ENCODE data around the gene CHST12.

The CHST12 gene

GRCh38 chr7:2432910-2433712 lies 29.7 kb downstream of the CHST12 start:
- peaks cover 5% of the 10 kb centered on the region for H3K36me3 Mint-ChIP-seq (ENCODE audit: low read depth)
- no peak overlapping the region for H3K27ac Mint-ChIP-seq

GRCh38 chr7:2433713-2434550 lies 30.5 kb downstream of the CHST12 start:
- H3K4me3 Mint-ChIP-seq, result no peak overlapping the region
- peaks cover 8% of the 10 kb centered on the region for H3K36me3 Mint-ChIP-seq (ENCODE audit: low read depth)
- H3K4me1 Mint-ChIP-seq (ENCODE audit: low read depth), result peaks cover 8% of the 10 kb centered on the region
- no peaks in the 10 kb centered on the region for H3K27me3 Mint-ChIP-seq
- H3K27ac Mint-ChIP-seq, result no peak overlapping the region
- peaks cover 5% of the 10 kb centered on the region for H3K9me3 Mint-ChIP-seq

More at GRCh38 chr7:2432910-2433712, 29.7 kb downstream of the CHST12 start:
- H3K4me3 Mint-ChIP-seq, result no peak overlapping the region
- peaks cover 5% of the 10 kb centered on the region for H3K9me3 Mint-ChIP-seq
- no peaks in the 10 kb centered on the region for H3K27me3 Mint-ChIP-seq
- H3K4me1 Mint-ChIP-seq (ENCODE audit: low read depth), result peaks cover 8% of the 10 kb centered on the region

GRCh38 chr7:2435146-2435545 lies 31.7 kb downstream of the CHST12 start:
- Mint-ChIP-seq H3K27me3 (no peaks in the 10 kb centered on the region), H3K36me3 (ENCODE audit: low read depth) (peaks cover 8% of the 10 kb centered on the region), H3K4me3 (no peak overlapping the region), H3K27ac (no peak overlapping the region), H3K9me3 (peaks cover 5% of the 10 kb centered on the region), H3K4me1 (ENCODE audit: low read depth) (peaks cover 8% of the 10 kb centered on the region)

DNA sequence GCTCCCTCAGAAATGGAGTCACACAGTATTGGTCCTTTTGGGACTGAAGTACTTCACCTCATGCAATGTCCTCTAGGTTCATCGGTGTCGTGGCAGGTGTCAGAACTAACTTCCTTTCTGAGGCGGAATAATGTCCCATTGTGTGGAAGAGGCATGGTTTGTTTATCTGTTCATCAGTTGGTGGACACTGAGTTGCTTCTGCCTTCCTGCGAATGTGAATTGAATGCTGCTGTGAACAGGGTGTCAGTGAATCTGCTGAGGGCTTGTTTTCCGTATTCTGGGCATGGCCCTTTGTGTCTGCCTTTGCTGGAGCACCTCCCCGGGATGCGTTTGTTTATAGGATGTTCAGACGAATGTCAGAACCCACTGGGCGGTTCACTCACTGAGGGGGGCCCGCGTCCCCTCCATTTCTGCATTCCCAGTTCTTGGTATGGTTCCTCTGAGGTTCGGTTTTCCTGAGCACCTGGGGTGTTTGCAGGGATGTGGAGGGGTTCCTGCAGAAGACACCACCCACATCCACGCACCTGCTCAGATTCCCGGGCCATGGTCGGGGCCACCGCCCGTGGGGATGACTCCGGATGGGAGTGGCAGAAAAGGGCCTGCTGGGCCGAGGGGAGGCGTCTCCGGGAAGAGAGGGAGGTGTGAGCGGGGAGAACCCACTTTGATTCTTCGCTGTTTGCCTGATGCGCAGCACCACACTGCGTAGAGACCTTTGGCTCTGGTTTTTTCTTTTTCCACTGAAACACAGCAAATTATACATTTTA lies 33.1 kb downstream of the CHST12 start:
- no peak overlapping the region for H3K27ac Mint-ChIP-seq
- H3K36me3 Mint-ChIP-seq (ENCODE audit: low read depth), result peaks cover 3% of the 10 kb centered on the region
- no peak overlapping the region for H3K4me3 Mint-ChIP-seq
- no peaks in the 10 kb centered on the region for H3K9me3 Mint-ChIP-seq
- H3K4me1 Mint-ChIP-seq (ENCODE audit: low read depth), result peaks cover 3% of the 10 kb centered on the region
- no peaks in the 10 kb centered on the region for H3K27me3 Mint-ChIP-seq

DNA sequence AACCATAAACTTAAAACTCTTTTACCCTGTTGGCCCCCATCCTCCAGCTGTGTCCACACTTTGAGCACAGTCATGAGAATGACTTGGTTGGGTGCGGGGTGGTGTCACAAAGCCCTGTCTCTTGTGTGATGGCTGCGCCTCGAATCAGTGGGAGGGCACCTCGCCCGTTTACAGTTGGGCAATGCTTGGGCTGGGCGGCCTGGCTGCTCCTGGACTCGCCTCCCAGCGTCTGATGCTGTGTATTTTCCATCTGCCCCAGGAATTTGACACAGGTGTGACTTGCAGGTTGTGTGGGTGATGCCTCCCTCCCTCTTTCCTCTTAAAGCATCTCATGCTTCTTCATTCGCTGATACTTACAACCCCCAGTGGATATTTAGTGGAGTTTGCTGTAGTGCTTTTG lies 33.7 kb downstream of the CHST12 start:
- H3K4me1 Mint-ChIP-seq (ENCODE audit: low read depth), result no peaks in the 10 kb centered on the region
- H3K36me3 Mint-ChIP-seq (ENCODE audit: low read depth), result peaks cover 3% of the 10 kb centered on the region
- H3K27ac Mint-ChIP-seq, result no peak overlapping the region
- H3K9me3 Mint-ChIP-seq, result no peaks in the 10 kb centered on the region
- H3K27me3 Mint-ChIP-seq, result no peaks in the 10 kb centered on the region
- no peak overlapping the region for H3K4me3 Mint-ChIP-seq

DNA sequence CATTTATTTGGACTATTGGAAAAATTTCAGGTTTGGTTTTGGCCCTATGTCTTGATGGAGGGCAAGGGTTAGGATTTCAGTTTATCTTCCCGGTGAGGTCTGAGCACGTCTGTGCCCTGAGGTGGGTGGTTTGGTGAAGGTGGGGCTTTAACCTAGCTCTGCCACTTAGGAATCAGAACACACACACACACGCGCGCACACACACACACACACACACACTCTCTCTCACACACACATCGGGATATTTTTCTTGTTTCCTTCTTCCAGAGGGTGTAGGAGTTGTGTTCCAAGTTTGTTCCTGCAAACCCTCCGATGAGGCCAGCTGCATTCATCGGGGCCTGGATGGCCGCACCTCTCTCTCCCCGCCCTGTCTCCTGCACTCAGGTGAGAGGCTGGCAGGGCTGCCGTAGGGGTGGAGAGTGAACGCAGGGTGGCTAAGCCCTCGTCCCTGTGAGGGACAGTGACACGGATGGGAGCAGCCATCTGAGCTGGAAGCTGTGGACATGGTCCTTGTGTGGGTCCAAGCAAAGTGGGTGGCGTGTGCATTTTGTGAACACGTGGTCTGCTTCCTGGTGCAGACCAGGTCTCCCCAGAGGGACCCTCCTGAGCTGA lies 34.2 kb downstream of the CHST12 start:
- Mint-ChIP-seq H3K27ac (no peak overlapping the region), H3K9me3 (no peaks in the 10 kb centered on the region), H3K4me3 (no peak overlapping the region), H3K36me3 (ENCODE audit: low read depth) (peaks cover 3% of the 10 kb centered on the region), H3K27me3 (no peaks in the 10 kb centered on the region), H3K4me1 (ENCODE audit: low read depth) (no peaks in the 10 kb centered on the region)

DNA sequence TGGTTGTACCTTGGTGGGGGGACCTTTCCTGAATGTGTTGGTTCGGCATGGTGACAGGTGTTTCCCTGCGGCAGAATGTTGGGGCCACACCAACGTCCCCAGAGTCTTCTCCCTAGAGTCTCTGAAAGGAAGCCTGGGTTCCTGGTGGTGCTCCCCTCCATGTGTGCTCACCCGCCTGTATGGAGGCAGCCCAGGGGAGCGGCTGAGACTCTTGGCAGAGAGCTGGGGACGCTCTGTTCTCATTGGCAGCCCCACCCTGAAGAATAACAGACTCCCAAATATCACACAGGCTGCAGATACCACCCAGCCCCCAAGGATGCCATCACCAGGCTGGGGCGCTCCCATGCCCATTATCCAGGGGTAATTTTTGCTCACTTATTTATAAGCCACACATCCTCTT lies 34.8 kb downstream of the CHST12 start:
- Mint-ChIP-seq H3K36me3 (ENCODE audit: low read depth) (peaks cover 3% of the 10 kb centered on the region), H3K27me3 (no peaks in the 10 kb centered on the region), H3K4me1 (ENCODE audit: low read depth) (no peaks in the 10 kb centered on the region), H3K9me3 (no peaks in the 10 kb centered on the region), H3K27ac (no peak overlapping the region), H3K4me3 (no peak overlapping the region)

DNA sequence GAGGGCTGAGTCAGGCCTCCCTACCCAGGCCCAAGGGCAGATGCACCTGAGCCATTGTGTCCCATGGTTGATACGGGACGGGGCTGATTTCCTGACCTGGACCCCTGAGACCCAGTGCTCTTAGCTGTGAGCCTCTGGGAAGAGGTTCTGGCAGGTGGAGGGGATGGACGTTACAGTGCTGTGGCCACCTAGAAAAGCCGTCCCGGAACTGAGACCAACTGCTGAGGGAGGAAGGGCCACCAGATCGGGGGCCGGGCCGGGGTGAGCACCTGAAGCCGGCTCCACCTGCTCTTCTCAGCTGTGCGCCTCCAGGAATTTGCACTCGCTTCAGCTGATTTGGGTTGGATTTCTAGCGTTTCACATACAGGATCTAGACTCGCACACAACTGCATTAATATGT lies 35.4 kb downstream of the CHST12 start:
- H3K4me3 Mint-ChIP-seq, result no peak overlapping the region
- peaks cover 3% of the 10 kb centered on the region for H3K36me3 Mint-ChIP-seq (ENCODE audit: low read depth)
- no peaks in the 10 kb centered on the region for H3K4me1 Mint-ChIP-seq (ENCODE audit: low read depth)
- no peak overlapping the region for H3K27ac Mint-ChIP-seq
- H3K9me3 Mint-ChIP-seq, result no peaks in the 10 kb centered on the region
- H3K27me3 Mint-ChIP-seq, result no peaks in the 10 kb centered on the region

DNA sequence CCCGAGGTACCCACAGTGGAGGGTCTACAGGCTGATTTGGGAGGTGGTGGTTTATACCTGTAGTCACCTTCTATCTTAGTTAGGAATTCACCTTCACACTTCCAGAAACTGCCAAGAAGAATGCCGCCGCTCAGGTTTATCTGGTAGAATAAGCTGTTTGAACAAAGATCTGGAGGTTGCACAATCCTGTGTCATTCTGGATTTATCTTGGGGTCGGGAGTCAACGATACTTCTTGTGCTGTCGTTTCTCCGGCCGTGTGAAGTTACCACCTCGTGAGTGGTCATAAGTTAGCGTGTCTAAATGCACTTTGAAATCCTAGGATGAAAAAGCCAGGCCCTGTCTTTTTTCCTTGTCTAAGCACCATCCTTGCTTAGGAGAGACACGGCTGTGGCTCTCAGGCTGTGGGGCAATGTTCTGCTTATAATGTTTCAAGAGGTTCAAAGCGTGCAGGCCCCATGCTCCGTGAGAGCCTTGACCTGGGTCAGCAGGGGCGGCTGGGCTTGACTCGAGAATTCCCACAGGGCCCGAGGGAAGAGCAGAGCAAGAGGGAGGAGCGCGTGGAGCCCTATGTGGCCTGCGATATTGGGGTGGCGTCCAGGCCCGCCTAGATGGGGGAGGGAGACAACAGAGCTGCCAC lies 37.3 kb downstream of the CHST12 start:
- Mint-ChIP-seq H3K27me3 (no peaks in the 10 kb centered on the region), H3K4me1 (ENCODE audit: low read depth) (no peaks in the 10 kb centered on the region), H3K9me3 (no peaks in the 10 kb centered on the region), H3K4me3 (no peak overlapping the region), H3K27ac (no peak overlapping the region), H3K36me3 (ENCODE audit: low read depth) (peaks cover 6% of the 10 kb centered on the region)

- Mint-ChIP-seq H3K9me3 (no peaks in the 10 kb centered on the region), H3K4me1 (ENCODE audit: low read depth) (no peaks in the 10 kb centered on the region), H3K36me3 (ENCODE audit: low read depth) (peaks cover 6% of the 10 kb centered on the region), H3K4me3 (no peak overlapping the region), H3K27ac (no peak overlapping the region), H3K27me3 (no peaks in the 10 kb centered on the region)
Observed at GRCh38 chr7:2441430-2442058, 38.1 kb downstream of the CHST12 start.

- Mint-ChIP-seq H3K27ac (no peak overlapping the region), H3K27me3 (no peaks in the 10 kb centered on the region), H3K36me3 (ENCODE audit: low read depth) (peaks cover 6% of the 10 kb centered on the region), H3K4me3 (no peak overlapping the region), H3K9me3 (no peaks in the 10 kb centered on the region), H3K4me1 (ENCODE audit: low read depth) (no peaks in the 10 kb centered on the region)
Observed at GRCh38 chr7:2443491-2443890, 40.1 kb downstream of the CHST12 start.

- Mint-ChIP-seq H3K4me1 (ENCODE audit: low read depth) (no peaks in the 10 kb centered on the region), H3K27me3 (no peaks in the 10 kb centered on the region), H3K27ac (no peak overlapping the region)
Observed at GRCh38 chr7:2444476-2444875, 41.1 kb downstream of the CHST12 start.

DNA sequence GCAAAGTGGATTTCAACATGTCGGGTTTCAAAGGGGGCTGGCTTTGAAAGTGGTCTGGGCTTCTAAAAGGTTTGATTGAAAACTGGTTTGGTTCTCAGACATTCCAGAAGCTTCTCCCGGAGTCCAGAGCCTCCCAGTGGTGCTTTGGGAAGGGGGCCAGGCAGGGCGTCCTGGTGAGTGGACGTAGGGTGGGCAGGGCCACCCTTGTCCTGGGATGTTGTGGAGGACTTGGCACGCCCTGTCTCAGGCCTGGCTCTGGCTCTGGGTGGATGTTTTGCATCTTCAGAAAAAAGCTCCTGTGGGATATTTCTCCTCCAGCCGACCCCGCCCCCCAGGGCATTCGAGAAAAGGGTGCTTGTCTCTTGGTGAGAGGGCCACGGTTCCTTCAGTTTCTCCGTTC lies 41.6 kb downstream of the CHST12 start:
- Mint-ChIP-seq H3K27me3 (no peaks in the 10 kb centered on the region), H3K4me3 (no peak overlapping the region), H3K4me1 (ENCODE audit: low read depth) (no peaks in the 10 kb centered on the region), H3K27ac (no peak overlapping the region), H3K9me3 (no peaks in the 10 kb centered on the region), H3K36me3 (ENCODE audit: low read depth) (peaks cover 3% of the 10 kb centered on the region)

More at GRCh38 chr7:2444476-2444875, 41.1 kb downstream of the CHST12 start:
- H3K9me3 Mint-ChIP-seq, result no peaks in the 10 kb centered on the region
- peaks cover 3% of the 10 kb centered on the region for H3K36me3 Mint-ChIP-seq (ENCODE audit: low read depth)
- no peak overlapping the region for H3K4me3 Mint-ChIP-seq

All from stimulated activated naive CD8-positive, alpha-beta T cell treated with anti-CD3 and anti-CD28 coated beads, Interleukin-15, Interleukin-2, amounts not matched to agents 100 ng/mL and 50 ng/mL, for 24 hours (primary cell).